Fibroblast of peridontal ligament (primary cell): ENCODE results near the gene PPP2R3A.

ENCODE experiments used
- DNase-seq: peaks from one replicate; pipeline ENCODE4 v3.0.0-alpha.2; 2010; ENCODE audit errors: extremely low read depth

PPP2R3A gene

DNA sequence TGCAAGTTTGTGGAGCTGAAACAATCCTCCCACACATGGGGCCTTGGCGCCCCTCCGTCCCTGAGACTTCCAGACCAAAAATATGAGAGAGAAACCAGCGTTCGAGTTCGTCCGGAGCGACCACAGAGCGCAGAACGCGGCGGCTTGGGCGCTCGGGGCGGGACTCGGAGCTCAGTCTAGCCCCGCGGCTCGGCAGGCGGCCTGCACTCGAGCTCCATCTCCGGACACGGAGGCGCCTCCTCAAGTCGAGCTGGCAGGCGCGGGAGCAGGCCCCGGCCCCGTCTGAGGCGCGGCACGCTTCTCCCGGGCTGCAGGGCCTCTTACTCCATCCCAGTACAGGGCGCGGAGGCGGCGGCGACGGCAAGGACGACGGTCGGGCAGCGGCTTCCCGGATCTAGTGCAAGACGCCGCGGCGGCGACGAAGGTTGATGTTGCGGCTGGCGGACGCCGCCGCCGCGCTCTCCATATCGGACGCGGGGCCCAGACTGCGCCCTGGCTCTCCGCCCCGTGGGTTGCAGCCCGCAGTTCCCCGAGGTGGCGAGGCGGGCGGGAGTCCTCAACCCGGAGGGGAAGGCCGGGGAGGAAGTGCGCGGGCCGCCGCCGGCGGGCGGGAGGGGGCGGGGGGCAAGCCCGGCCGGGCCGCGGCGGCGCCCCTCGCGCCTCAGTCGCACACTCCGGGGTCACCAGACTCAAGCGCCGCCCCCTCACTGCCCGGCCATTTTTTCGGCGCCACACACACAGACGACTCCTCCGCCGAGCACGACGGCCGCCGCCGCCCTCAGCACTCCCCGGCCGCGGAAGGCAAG, 229.9 kb downstream of the PPP2R3A start:
- peak; percentile 61 for DNase-seq

DNA sequence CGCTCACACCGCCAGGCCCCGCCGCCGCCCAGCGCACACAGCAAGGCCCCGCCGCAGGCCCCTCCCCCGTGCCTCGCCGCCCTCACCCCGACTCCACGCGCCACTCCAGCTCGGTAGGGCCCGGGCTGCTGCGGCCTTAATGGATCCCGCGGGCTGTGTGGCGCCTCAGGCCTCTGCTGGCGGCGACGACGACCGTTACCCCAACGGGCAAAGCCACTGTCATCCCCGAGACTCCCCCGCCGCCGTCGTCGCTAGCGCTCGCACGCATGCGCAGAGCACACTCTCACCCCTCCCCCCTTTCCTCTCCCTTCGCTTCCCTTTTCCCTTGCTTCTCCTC, 230.5 kb downstream of the PPP2R3A start, which contains the start of gene MSL2:
Gene MSL2 (minus strand): TSS at position 272 of the 337 bp plus-strand sequence. CDS start 1,222 bp downstream, outside the sequence.
- no peak for DNase-seq

DNA sequence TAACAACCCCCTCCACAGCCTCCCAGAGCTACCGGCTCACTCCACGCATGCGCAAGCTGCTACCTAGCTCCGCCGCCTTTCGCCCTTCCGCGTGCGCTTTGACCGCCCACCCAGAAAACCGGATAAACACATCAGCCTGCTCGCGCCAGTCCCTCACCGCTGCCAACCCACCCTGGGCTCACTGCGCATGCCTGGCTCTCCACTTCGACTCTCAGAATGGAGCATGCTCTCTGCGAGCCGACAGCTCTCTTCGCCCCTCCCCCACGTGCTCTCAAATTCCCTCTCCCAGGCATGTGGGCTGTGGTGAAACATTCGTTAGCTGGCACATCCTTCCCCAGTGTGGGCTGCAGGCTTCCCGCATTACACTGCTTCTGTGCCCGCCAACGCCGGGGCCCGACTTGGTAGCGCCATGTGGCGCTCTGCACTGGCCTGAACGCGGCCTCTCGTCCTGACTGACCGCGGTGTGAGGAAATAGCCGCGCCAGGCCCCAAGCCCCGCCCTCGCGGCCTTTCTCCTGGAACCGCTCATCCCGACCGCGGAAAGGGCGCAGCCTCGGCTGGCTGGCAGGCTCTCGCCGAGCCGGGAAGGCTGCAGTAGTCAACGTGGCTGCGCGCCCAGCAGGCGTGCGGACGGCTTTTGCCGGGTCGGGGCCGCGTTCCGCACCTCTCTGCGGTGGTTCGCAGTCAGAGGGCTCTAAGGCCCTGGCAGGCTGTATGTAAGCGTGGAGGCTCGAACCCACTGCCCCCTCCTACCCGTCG, 231.1 kb downstream of the PPP2R3A start:
- DNase-seq = peak; percentile 100

DNA sequence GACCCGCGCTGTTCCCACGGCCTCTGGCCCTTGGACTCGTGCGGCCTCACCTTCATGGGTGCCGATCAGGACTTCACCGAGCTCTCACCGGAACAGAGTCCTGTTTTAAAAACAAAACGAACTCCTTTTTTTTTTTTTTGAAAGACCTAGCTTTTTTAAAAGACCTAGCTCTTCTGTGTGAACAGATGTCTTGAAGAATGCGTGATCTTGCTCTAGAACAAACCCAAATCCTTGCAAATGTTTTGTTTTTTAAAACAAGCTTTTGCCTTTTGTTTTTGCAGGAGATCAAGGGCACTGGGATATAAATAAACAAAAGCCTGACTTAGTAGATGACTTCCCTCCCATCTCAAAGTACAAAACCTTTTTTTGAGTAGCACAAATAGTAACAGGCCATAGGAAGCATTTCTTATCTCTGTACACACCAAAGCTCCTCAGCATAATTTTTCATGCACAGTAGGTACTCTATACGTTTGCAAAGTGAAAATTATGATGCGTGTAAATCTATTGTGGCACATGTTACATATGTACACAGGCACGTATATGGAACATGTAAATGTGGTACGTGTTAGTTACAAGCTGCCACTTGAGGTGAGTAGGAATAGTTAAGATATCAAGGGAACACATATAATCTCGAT, 231.7 kb downstream of the PPP2R3A start:
- DNase-seq = peak; percentile 34
